ENCODE results near the gene PDE9A.

The PDE9A gene

GRCh38 chr21:42740405-42740909 is 87.0 kb downstream of the PDE9A start:
- H3K27me3 Mint-ChIP-seq (ENCODE audit: low read depth) = no peaks in the 10 kb centered on the region
- peaks cover 17% of the 10 kb centered on the region for H3K4me1 Mint-ChIP-seq

GRCh38 chr21:42741066-42741465 is 87.6 kb downstream of the PDE9A start:
- Mint-ChIP-seq H3K4me1 (peaks cover 17% of the 10 kb centered on the region), H3K36me3 (ENCODE audit: low read depth) (peaks cover 41% of the 10 kb centered on the region), H3K4me3 (no peak overlapping the region), H3K27me3 (ENCODE audit: low read depth) (no peaks in the 10 kb centered on the region), H3K9me3 (no peaks in the 10 kb centered on the region), H3K27ac (no peak overlapping the region)
- TF ChIP-seq CTCF (IDR thresholded peaks at IDR 0.05; ENCODE audit: unreplicated experiment in 3 of 3) = no peak

More at GRCh38 chr21:42740405-42740909, 87.0 kb downstream of the PDE9A start:
- Mint-ChIP-seq H3K27ac (no peak overlapping the region), H3K4me3 (no peak overlapping the region), H3K9me3 (no peaks in the 10 kb centered on the region), H3K36me3 (ENCODE audit: low read depth) (peaks cover 46% of the 10 kb centered on the region)
- TF ChIP-seq CTCF (IDR thresholded peaks at IDR 0.05; ENCODE audit: unreplicated experiment in 3 of 3) = no peak

GRCh38 chr21:42744520-42745445 is 91.4 kb downstream of the PDE9A start:
- Mint-ChIP-seq H3K4me1 (peaks cover 12% of the 10 kb centered on the region), H3K9me3 (no peaks in the 10 kb centered on the region), H3K4me3 (no peak overlapping the region), H3K36me3 (ENCODE audit: low read depth) (peaks cover 27% of the 10 kb centered on the region), H3K27ac (no peak overlapping the region), H3K27me3 (ENCODE audit: low read depth) (no peaks in the 10 kb centered on the region)
- no peak for TF ChIP-seq CTCF (IDR thresholded peaks at IDR 0.05; ENCODE audit: unreplicated experiment in 3 of 3)

- Mint-ChIP-seq H3K4me1 (peaks cover 12% of the 10 kb centered on the region), H3K9me3 (no peaks in the 10 kb centered on the region), H3K27me3 (ENCODE audit: low read depth) (no peaks in the 10 kb centered on the region), H3K4me3 (no peak overlapping the region), H3K36me3 (ENCODE audit: low read depth) (peaks cover 23% of the 10 kb centered on the region), H3K27ac (no peak overlapping the region)
- TF ChIP-seq CTCF (IDR thresholded peaks at IDR 0.05; ENCODE audit: unreplicated experiment in 3 of 3) = no peak
Measured at GRCh38 chr21:42745511-42746239, 92.3 kb downstream of the PDE9A start.

- peaks cover 12% of the 10 kb centered on the region for H3K4me1 Mint-ChIP-seq
- no peaks in the 10 kb centered on the region for H3K9me3 Mint-ChIP-seq
- no peaks in the 10 kb centered on the region for H3K27me3 Mint-ChIP-seq (ENCODE audit: low read depth)
- TF ChIP-seq CTCF (IDR thresholded peaks at IDR 0.05; ENCODE audit: unreplicated experiment in 3 of 3) = no peak
- no peak overlapping the region for H3K27ac Mint-ChIP-seq
- H3K36me3 Mint-ChIP-seq (ENCODE audit: low read depth) = peaks cover 25% of the 10 kb centered on the region
- no peak overlapping the region for H3K4me3 Mint-ChIP-seq
Measured at GRCh38 chr21:42746240-42746592, 92.8 kb downstream of the PDE9A start.

Data from nephron (organoid).